Fibroblast of mammary gland (primary cell): Measurements from ENCODE around the gene TMSB15A.
"Not testable (repeated sequence)": the region's sequence is repeated elsewhere in the genome, so short reads cannot be mapped to it uniquely, and the experiment has no call there.

Experiments used
- DNase-seq: peaks from one replicate; pipeline ENCODE4 v3.0.0-alpha.2; 2010; ENCODE audit warnings: low read depth
- H3K4me3 ChIP-seq: 2 replicates; pipeline ENCODE4 v1.5.1; 2011; ENCODE audit warnings: low read depth, mild to moderate bottlenecking, low read length, moderate library complexity; ENCODE audit not compliant: control insufficient read depth
- CTCF ChIP-seq: conservative IDR thresholded peaks from 2 replicates; pipeline ENCODE4 v1.5.1; 2011; ENCODE audit warnings: low read depth, low read length, inconsistent platforms; ENCODE audit not compliant: control insufficient read depth, insufficient read depth

TMSB15A gene

GRCh38 chrX:102515975-102516941 lies at the start of gene TMSB15A:
TSS of gene TMSB15A (minus strand) at chrX:102516739.
- TF ChIP-seq CTCF: no peak
- no peak for DNase-seq
- H3K4me3 ChIP-seq: peak within 1 kb of the TSS; percentile 37

- DNase-seq: no peak
- no peak for TF ChIP-seq CTCF
- H3K4me3 ChIP-seq: no peak overlapping the region
These were observed 44.0 kb upstream of the TMSB15A start for GRCh38 chrX:102560423-102561068.

- no peak for DNase-seq
- no peak for TF ChIP-seq CTCF
- H3K4me3 ChIP-seq: no peak overlapping the region
These were observed 42.1 kb upstream of the TMSB15A start for GRCh38 chrX:102558607-102559006.

DNA sequence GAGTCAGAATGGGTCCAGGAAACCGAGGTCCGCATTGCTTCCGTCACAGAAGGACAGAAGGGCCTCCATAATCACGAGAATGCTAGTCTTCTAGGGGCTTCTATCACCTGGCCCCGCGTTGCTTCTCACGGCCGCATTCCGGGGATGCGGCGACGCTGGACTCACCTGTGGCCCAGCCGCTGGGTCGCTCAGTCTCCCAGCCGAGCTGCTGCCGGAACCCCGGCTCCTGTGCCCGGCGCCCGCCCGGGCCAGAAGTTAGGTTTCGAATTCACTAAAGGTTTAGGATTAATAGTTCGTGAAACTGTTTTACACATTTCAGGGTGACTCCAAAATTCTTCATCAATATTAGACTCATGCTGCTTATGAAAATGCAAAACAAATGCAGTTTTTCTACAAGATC lies 31.7 kb upstream of the TMSB15A start:
- DNase-seq: no peak
- H3K4me3 ChIP-seq: no peak overlapping the region
- TF ChIP-seq CTCF: no peak

- no peak for TF ChIP-seq CTCF
- H3K4me3 ChIP-seq: peak overlapping the region; percentile 27
- no peak for DNase-seq
These were observed 30.4 kb upstream of the TMSB15A start for GRCh38 chrX:102546828-102547493.

GRCh38 chrX:102546175-102546574 lies 29.6 kb upstream of the TMSB15A start:
- DNase-seq, H3K4me3 ChIP-seq: not testable (repeated sequence)

DNA sequence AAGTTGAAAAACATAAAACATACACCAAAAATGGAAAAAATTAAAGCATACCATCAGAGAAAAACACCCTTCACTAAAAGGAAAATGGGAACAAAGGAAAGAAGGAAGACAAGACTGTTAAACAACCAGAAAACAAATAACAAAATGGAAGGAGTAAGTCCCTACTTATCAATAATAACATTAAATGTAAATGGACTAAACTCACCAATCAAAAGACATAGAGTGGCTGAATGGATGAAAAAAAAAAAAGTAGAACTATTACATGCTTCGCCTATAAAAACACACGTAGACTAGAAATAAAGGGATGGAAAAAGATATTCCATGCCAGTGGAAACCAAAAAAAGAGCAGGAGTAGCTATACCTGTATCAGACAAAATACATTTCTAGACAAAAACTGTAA lies 19.4 kb upstream of the TMSB15A start:
- DNase-seq: no peak
- H3K4me3 ChIP-seq: no peak overlapping the region
- no peak for TF ChIP-seq CTCF
